Activated T-helper 2 cell treated with anti-CD3 and anti-CD28 coated beads, Interferon-gamma antibody, Interleukin-2, Interleukin-4, amounts not matched to agents 10 μg/mL and 5 μg/mL and 100 μg/mL, durations not matched to agents 14 hours and 24 hours and 36 hours (primary cell): ENCODE data around the gene RNFT1. TPM values are rescaled to one million over a fixed set of nuclear protein-coding genes. Genes with fewer than 3 reads are reported as not detected.

ENCODE experiments used
- DNase-seq: peaks from one replicate; pipeline ENCODE4 v3.0.0; 2021; ENCODE audit warnings: low spot score
- H3K27ac Mint-ChIP-seq: one replicate; pipeline ENCODE4 v1.8.0; 2021; ENCODE audit warnings: mixed read lengths
- H3K27me3 Mint-ChIP-seq: one replicate; pipeline ENCODE4 v1.8.0; 2021; ENCODE audit warnings: low read depth, mixed read lengths
- H3K36me3 Mint-ChIP-seq: one replicate; pipeline ENCODE4 v1.8.0; 2021; ENCODE audit warnings: low read depth, mixed read lengths
- H3K4me1 Mint-ChIP-seq: one replicate; pipeline ENCODE4 v1.8.0; 2021; ENCODE audit warnings: low read depth, mixed read lengths
- H3K4me3 Mint-ChIP-seq: one replicate; pipeline ENCODE4 v1.8.0; 2021; ENCODE audit warnings: low read depth, mild to moderate bottlenecking, moderate library complexity, mixed read lengths
- H3K9me3 Mint-ChIP-seq: one replicate; pipeline ENCODE4 v1.8.0; 2021; ENCODE audit warnings: mixed read lengths
- intact Hi-C: fragments of 100-400 bp; cut with micrococcal nuclease; formaldehyde crosslinking; loops from one replicate; pipeline ENCODE4 v1.15.1; 2023
- total RNA-seq: library from RNA; stranded (reverse); gene quantifications from 2 replicates; pipeline ENCODE4 v1.2.3, GENCODE V29; 2022

RNFT1 gene
- total RNA-seq, 1 donor from 2014 or later = 32.7 TPM

DNA sequence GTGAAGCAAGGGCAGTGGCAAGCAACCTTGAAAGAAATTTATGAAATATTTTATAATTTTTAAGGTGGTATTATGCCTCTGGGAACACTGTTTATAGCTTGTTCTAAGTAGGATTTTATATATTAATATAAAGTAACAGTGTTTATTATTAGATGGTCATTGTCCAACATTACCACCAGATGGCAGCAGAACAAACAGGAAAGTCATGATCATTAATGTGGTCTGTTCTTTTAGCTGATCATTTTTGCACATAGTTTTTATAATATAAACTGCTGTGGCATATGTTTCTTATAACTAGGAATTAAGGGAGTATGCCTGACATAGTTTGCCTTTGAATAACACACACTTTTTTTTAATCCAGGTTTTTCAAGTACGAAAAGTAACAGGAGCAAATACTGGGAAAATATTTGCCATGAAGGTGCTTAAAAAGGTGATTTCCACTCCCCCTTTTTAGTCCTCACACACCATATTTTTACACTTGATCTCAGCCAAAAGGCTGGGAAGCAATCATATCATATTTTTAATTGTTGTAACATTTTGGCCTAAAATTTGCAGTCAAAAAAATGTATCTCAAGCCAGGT is 50.2 kb downstream of the RNFT1 start:
- H3K27me3 Mint-ChIP-seq = no peaks in the 10 kb centered on the region
- no peaks in the 10 kb centered on the region for H3K4me1 Mint-ChIP-seq
- no peak for DNase-seq
- peaks cover 55% of the 10 kb centered on the region for H3K36me3 Mint-ChIP-seq
- intact Hi-C loops = loop anchor here (5.0 kb wide), 1 partner anchor 123 kb away; no protein-coding TSS in a partner anchor
- no peak overlapping the region for H3K4me3 Mint-ChIP-seq
- H3K9me3 Mint-ChIP-seq = no peaks in the 10 kb centered on the region
- H3K27ac Mint-ChIP-seq = no peak overlapping the region

DNA sequence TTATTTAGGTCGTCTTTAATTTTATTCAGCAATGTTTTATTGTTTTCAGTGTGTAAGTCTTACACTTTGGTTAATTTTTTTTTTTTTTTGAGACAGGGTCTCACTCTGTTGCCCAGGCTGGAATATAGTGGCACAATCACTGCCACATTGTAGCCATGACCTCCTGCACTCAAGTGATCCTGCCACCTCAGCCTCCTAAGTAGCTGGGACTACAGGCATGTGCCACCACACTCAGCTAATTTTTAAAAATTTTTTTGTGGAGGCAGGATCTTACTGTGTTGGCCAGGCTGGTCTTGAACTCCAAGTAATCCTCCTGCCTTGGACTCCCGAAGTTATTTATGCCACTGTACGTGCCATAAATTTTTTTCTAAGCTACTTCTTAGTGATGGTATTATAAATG is 57.1 kb downstream of the RNFT1 start:
- Mint-ChIP-seq H3K9me3 (no peaks in the 10 kb centered on the region), H3K27ac (no peak overlapping the region), H3K4me3 (no peak overlapping the region), H3K36me3 (peaks cover 34% of the 10 kb centered on the region), H3K27me3 (no peaks in the 10 kb centered on the region), H3K4me1 (peaks cover 5% of the 10 kb centered on the region)
- DNase-seq = no peak
- intact Hi-C loops = no loop called here

DNA sequence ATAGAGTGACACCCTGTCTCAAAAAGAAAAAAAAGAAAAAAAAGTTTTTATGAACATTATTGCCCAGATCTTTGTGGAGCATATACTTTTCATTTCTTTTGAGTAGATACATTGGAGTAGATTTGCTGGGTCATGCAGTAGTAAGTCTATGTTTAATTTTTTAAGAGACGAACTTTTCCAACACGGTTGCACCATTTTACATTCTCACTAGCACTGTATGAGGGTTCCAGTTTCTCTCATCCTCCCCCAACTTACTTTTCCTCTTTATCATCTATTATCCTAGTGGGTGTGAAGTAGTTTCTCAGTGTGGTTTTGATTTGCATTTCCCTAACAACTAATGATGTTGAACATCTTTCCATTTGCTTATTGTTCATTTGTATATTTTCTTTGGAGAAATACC is 61.1 kb downstream of the RNFT1 start:
- H3K36me3 Mint-ChIP-seq = peaks cover 34% of the 10 kb centered on the region
- peaks cover 6% of the 10 kb centered on the region for H3K4me1 Mint-ChIP-seq
- H3K4me3 Mint-ChIP-seq = no peak overlapping the region
- intact Hi-C loops = no loop called here
- DNase-seq = no peak
- H3K27ac Mint-ChIP-seq = peak overlapping the region; percentile 50
- no peaks in the 10 kb centered on the region for H3K9me3 Mint-ChIP-seq
- H3K27me3 Mint-ChIP-seq = no peaks in the 10 kb centered on the region

Other genes with a start within 250 kb of the RNFT1 start
- gene TUBD1, start 71.8 kb downstream of the RNFT1 start, total RNA-seq = 8.2 and 9.3 TPM in 2 replicates
- gene RPS6KB1, start 71.6 kb downstream of the RNFT1 start, total RNA-seq = 65.9 and 70.1 TPM in 2 replicates
- 35.1 and 37.1 TPM in 2 replicates for gene HEATR6, start 114.2 kb upstream of the RNFT1 start, total RNA-seq
- not detected in 2 replicates for gene CA4, start 185.2 kb upstream of the RNFT1 start, total RNA-seq